IPS DF 4.7 (cell line): ENCODE data around the gene FBXL20.
"Not testable (repeated sequence)": the region's sequence is repeated elsewhere in the genome, so short reads cannot be mapped to it uniquely, and the experiment has no call there.

ENCODE experiments used
- DNase-seq: peaks from one replicate; pipeline ENCODE4 v3.0.0-alpha.2; 2013; ENCODE audit warnings: low spot score; ENCODE audit errors: extremely low read depth

The FBXL20 gene

GRCh38 chr17:39261286-39261685, 140.1 kb downstream of the FBXL20 start:
- DNase-seq, result no peak

GRCh38 chr17:39252788-39253460, 148.5 kb downstream of the FBXL20 start:
- DNase-seq, result no peak

GRCh38 chr17:39251997-39252396, 149.4 kb downstream of the FBXL20 start:
- DNase-seq, result no peak

- not testable (repeated sequence) for DNase-seq
Observed at GRCh38 chr17:39250076-39250475, 151.3 kb downstream of the FBXL20 start.

- no peak for DNase-seq
Observed at GRCh38 chr17:39246274-39246673, 155.2 kb downstream of the FBXL20 start.

- peak; percentile 88 for DNase-seq
Observed at GRCh38 chr17:39244600-39245570, 156.5 kb downstream of the FBXL20 start.

GRCh38 chr17:39244016-39244599, 157.3 kb downstream of the FBXL20 start:
- no peak for DNase-seq

- DNase-seq, result no peak
Observed at GRCh38 chr17:39243155-39243554, 158.3 kb downstream of the FBXL20 start.

- DNase-seq, result no peak
Observed at GRCh38 chr17:39240631-39241030, 160.8 kb downstream of the FBXL20 start.

- DNase-seq, result peak; percentile 58
Observed at GRCh38 chr17:39239640-39240314, 161.6 kb downstream of the FBXL20 start.

GRCh38 chr17:39238311-39238972, 163.0 kb downstream of the FBXL20 start:
- DNase-seq, result no peak

- DNase-seq, result no peak
Observed at GRCh38 chr17:39237586-39237985, 163.8 kb downstream of the FBXL20 start.

- DNase-seq, result no peak
Observed at GRCh38 chr17:39236981-39237441, 164.4 kb downstream of the FBXL20 start.

GRCh38 chr17:39236450-39236927, 164.9 kb downstream of the FBXL20 start:
- no peak for DNase-seq

GRCh38 chr17:39235555-39236449, 165.6 kb downstream of the FBXL20 start:
- DNase-seq, result peak; percentile 89

GRCh38 chr17:39231591-39232551, 169.6 kb downstream of the FBXL20 start:
- DNase-seq, result no peak

GRCh38 chr17:39231091-39231561, 170.3 kb downstream of the FBXL20 start:
- DNase-seq, result no peak

GRCh38 chr17:39230361-39230760, 171.1 kb downstream of the FBXL20 start:
- DNase-seq, result no peak
